GM12872 (cell line): ENCODE measurements around the gene KLHL22.

Experiments used
- TF ChIP-seq, protein P1 (sequence below): IDR thresholded peaks from 3 replicates; pipeline ENCODE4 v1.5.1; 2011; ENCODE audit warnings: low read depth, mild to moderate bottlenecking, low read length, moderate library complexity; ENCODE audit not compliant: insufficient read depth

The KLHL22 gene

DNA sequence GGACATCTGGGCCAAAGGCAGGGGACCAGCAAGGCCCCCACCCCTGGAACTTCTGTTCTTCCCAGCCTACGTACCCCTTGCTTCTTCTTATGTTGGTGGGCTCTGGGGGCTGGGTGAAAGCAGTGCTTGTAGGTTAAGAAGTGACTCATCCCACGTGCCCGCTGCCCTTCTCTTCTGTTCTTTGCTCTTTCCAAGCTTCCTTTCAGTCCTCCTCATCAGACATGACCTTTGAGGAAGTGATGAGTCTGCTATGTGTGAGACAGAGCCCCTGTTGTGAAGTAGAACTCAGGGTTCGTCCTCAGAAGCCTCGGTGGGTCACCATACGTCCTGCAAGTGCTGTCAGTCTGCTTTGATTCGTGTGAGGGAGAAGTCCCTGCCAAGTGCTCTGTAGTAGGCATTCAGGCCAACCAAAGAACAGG lies 24.5 kb upstream of the KLHL22 start:
- TF ChIP-seq, protein P1, sequence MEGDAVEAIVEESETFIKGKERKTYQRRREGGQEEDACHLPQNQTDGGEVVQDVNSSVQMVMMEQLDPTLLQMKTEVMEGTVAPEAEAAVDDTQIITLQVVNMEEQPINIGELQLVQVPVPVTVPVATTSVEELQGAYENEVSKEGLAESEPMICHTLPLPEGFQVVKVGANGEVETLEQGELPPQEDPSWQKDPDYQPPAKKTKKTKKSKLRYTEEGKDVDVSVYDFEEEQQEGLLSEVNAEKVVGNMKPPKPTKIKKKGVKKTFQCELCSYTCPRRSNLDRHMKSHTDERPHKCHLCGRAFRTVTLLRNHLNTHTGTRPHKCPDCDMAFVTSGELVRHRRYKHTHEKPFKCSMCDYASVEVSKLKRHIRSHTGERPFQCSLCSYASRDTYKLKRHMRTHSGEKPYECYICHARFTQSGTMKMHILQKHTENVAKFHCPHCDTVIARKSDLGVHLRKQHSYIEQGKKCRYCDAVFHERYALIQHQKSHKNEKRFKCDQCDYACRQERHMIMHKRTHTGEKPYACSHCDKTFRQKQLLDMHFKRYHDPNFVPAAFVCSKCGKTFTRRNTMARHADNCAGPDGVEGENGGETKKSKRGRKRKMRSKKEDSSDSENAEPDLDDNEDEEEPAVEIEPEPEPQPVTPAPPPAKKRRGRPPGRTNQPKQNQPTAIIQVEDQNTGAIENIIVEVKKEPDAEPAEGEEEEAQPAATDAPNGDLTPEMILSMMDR = no peak

- TF ChIP-seq, protein P1 = no peak
Measured at GRCh38 chr22:20519558-20519957, 24.0 kb upstream of the KLHL22 start.

DNA sequence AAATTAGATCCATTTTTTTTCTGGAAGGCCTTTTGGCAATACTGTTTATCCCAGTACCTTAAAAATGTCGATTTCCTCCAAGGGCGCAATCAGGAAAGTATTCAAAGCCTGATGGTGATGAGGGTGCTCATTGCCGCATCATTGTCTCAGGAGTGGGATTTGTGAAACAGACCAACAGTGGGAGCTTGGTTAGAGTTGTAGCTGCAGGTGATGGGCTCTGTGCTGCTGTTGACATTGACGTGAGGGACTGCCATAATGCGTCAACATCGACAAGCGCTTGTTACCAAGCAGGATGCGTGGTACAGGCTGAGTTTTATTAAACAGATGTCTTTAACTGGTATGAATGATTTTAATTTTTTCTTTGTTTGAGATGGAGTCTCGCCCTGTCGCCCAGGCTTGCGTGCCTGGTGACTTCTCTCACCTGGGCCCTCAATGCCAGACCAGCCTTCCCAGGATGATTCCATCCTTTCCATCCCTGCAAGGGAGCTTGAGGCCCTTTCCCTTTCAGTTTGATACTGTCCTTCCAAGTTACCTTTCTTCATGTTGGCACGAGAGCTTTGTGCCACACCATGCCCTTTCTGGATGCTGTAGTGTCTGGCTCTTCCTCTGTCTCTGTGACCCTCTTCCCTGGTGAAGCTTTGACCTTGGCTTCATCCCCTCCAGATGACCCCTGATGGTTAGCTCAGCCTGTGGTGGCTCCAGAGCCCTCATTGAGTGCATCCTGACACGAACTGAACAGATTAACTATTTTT lies 22.4 kb upstream of the KLHL22 start:
- TF ChIP-seq, protein P1 = no peak

- TF ChIP-seq, protein P1 = no peak
Measured at GRCh38 chr22:20517422-20517821, 21.8 kb upstream of the KLHL22 start.

GRCh38 chr22:20516399-20516798 lies 20.8 kb upstream of the KLHL22 start:
- TF ChIP-seq, protein P1 = no peak

DNA sequence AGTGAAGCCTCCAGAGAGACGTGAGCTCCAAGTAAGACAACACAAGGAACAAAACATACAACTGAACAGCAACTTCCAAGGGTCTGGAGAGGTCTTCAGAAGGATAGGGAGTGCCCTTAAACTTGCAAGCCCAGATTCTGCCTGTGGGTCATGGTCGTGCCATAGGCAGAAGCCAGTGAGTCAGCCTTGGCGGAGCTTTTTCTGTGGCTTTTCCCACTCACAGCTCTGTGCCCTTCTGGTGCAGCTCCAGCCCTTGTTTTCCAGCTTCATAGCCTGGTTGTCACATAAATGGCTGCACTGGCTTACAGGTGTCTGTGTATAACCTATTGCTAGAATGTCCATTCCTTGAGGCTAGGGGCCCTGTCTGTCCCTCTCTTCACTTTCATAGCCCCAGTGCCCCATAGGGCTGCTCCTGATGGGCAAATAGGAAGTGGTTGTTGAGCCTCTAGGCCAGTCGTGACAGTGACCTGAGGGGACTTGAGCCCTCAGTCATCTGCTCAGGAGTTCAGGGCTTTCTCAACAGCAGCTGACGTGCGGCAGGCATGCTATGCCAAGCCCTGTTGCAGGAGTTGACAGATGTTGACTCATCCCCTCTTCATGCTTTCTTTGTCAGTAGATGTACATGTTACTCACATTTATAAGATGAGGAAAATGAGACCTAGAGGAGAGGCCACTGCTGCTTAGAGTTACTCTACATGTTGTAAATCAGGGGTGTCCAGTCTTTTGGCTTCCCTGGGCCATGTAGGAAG lies 19.2 kb upstream of the KLHL22 start:
- TF ChIP-seq, protein P1 = no peak

DNA sequence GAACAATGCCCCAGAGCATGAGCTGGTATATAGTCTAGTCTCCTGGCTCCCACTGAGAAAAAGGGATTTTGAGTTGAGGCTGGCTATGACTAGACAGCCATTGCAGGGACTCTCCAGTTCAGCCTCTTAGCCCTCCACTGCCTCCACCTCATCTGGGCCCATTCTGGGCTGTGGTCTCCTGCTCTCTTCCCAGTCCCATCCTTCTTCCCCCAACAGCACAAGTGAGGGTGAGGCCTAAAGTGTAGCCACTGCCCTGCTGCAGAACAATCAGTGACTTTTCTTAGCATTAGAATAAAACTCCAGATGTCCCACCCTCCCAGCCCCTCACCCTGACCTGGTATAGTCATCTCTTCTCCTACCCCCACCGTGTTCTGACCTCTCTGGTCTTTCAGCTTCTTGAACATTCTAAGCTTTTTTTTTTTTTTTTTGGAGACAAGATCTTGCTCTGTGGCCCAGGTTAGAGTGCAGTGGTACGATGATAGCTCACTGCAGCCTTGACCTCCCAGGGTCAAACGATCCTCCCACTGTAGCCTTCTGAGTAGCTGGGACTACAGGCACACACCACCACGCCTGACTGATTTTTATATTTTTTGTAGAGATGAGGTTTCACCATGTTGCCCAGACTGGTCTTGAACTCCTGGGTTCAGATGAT lies 16.1 kb upstream of the KLHL22 start:
- TF ChIP-seq, protein P1 = no peak
